Vagina (tissue), 2 donors: Measurements from ENCODE around the gene WIPF3.

ENCODE experiments used
- POLR2A ChIP-seq, 2 donors: fragments of 450-650 bp; IDR thresholded peaks; one replicate each; pipeline ENCODE4 v1.6.1; 2017; ENCODE audit warnings: antibody characterized with exemption in 2 of 2, mild to moderate bottlenecking in 2 of 2, moderate library complexity in 2 of 2
- POLR2AphosphoS5 ChIP-seq, 2 donors: sonication (generic); formaldehyde crosslinking; IDR thresholded peaks; one replicate each; pipeline ENCODE4 v1.9.0; 2017; ENCODE audit warnings: antibody characterized with exemption in 2 of 2, mild to moderate bottlenecking in 2 of 2, low read depth in 1 of 2; ENCODE audit not compliant: insufficient read depth in 1 of 2
- TF ChIP-seq, protein P1 (sequence below), 3 experiments: fragments of 450-650 bp in 2 of 3; fragments of 200-600 bp in 1 of 3; sonication (generic) in 1 of 3; IDR thresholded peaks; one replicate each; pipeline ENCODE4 v1.5.1; 2017 to 2019; ENCODE audit warnings: antibody characterized with exemption in 3 of 3, mild to moderate bottlenecking in 2 of 3, moderate library complexity in 2 of 3

DNA sequence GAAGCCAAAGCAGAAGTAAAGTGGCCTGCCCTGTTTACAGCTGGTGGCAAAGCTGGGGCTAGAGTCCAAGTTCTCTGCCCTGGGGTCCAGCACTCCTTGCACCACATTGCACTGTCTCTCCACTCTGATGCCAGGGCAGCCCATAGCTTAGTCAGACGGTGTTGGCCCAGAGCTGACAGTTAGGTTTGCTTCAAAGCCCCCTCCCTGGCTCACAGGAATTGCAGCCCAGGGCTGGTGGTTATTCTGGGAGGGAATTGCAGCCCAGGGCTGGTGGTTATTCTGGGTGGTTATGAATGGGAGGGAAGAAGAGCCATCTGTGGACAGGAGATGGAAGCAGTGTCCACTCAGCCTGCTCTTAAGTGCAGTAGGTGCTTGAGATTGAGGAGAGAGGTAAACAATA is 94.4 kb downstream of the WIPF3 start:
- no peak for TF ChIP-seq POLR2AphosphoS5 (IDR thresholded peaks at IDR 0.05; ENCODE audit: insufficient read depth in 1 of 2, low read depth in 1 of 2)
- TF ChIP-seq, protein P1, sequence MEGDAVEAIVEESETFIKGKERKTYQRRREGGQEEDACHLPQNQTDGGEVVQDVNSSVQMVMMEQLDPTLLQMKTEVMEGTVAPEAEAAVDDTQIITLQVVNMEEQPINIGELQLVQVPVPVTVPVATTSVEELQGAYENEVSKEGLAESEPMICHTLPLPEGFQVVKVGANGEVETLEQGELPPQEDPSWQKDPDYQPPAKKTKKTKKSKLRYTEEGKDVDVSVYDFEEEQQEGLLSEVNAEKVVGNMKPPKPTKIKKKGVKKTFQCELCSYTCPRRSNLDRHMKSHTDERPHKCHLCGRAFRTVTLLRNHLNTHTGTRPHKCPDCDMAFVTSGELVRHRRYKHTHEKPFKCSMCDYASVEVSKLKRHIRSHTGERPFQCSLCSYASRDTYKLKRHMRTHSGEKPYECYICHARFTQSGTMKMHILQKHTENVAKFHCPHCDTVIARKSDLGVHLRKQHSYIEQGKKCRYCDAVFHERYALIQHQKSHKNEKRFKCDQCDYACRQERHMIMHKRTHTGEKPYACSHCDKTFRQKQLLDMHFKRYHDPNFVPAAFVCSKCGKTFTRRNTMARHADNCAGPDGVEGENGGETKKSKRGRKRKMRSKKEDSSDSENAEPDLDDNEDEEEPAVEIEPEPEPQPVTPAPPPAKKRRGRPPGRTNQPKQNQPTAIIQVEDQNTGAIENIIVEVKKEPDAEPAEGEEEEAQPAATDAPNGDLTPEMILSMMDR (IDR thresholded peaks at IDR 0.05) = no peak
- no peak for TF ChIP-seq POLR2A (IDR thresholded peaks at IDR 0.05)
